ENCODE data around the gene SH3YL1.

SH3YL1 gene

GRCh38 chr2:286774-287392 is 23.1 kb upstream of the SH3YL1 start:
- no peak for FAIRE-seq
- no peak for TF ChIP-seq POLR2A (IDR thresholded peaks at IDR 0.05; ENCODE audit: low read depth, low read length)
- DNase-seq (ENCODE audit: insufficient read length, low spot score), result no peak

DNA sequence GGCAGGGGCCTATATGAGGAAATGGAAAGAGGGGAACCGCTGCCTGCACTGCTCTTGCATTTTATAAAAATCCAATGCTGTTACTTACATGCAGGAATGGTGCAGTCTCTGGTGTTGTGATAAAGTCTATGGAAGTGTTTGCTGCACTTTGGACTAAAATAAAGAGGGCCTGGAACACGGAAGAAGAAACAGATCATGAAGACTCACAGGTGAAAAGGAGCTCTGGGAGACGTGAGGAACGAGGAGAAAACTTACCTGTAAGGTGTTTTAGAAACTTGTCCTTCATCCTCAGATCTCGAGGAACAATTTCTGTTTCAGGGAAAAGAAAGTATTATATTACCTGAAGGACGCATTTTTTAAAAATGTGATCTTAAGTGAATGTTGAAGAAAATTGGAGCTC is 22.2 kb upstream of the SH3YL1 start:
- no peak for FAIRE-seq
- DNase-seq (ENCODE audit: insufficient read length, low spot score), result no peak
- TF ChIP-seq POLR2A (IDR thresholded peaks at IDR 0.05; ENCODE audit: low read depth, low read length), result no peak

GRCh38 chr2:285531-285930 is 21.7 kb upstream of the SH3YL1 start:
- FAIRE-seq, result no peak
- DNase-seq (ENCODE audit: insufficient read length, low spot score), result no peak
- no peak for TF ChIP-seq POLR2A (IDR thresholded peaks at IDR 0.05; ENCODE audit: low read depth, low read length)

DNA sequence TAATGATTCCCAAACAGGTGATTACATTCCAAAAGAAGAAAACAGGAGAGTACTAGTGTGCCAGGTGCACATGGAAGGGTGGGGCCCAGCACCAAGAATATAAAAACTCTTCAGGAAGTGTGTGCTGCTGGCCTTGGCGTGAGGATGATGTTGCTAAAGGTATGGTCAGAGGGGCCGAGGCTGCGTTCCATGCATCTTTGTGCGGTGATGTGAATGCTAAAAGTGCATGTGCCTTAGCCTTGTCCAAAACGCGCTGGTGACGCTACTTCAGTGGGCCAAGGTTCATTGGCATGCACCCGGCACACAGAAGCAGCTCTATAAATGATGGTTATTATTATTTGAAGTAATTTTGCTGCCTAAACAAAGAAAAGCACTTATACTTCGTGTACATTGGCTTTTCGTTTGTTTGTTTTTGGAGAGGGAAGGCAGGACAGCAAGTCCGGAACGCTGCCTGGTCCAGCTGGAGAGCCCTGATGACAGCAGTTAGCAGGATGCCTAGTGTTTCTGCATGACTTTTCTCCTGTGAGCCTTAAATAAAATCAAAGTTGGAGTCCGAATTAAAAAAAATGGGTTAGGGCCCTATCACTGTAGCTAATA is 21.2 kb upstream of the SH3YL1 start:
- no peak for DNase-seq (ENCODE audit: insufficient read length, low spot score)
- no peak for TF ChIP-seq POLR2A (IDR thresholded peaks at IDR 0.05; ENCODE audit: low read depth, low read length)
- no peak for FAIRE-seq

DNA sequence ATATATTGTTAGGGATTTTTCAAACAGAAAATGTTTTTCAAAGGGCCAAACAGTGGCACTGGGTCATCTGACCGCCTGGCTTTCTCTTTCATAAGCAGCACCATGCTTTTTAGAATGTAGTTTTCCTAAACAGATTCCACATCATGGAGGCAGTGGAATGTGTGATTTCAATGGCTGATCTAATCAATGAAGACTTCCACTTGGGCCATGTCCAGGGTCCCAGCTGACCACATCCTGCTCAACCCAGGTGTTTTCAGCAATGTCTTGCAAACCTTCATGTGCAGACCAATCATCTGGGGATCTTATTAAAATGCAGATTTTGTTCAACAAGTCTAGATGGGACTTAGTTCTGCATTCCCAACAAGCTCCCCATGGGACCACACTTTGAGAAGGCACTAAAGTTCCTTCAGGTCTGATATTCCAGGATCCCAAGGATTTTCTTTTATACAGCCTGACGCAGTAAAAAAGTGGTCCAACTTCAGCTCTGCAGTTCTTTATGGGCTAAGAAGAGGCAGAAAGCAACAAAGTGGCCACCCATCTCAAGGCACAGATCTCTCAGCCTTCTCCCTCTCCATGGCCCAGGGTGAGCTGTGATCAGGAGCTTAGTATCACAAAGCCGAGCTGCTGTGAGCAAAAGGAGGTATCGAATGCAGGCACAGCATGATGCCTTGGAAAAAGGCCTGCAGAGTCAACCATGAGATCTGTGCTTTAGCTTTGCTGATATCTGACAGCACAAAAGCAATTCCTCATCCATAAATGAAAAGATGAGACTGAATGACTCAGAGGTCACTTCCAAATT is 20.4 kb upstream of the SH3YL1 start:
- DNase-seq (ENCODE audit: insufficient read length, low spot score) (no peak), FAIRE-seq (no peak)
- TF ChIP-seq POLR2A (IDR thresholded peaks at IDR 0.05; ENCODE audit: low read depth, low read length), result no peak

GRCh38 chr2:282371-283263 is 18.8 kb upstream of the SH3YL1 start:
- DNase-seq (ENCODE audit: insufficient read length, low spot score) (no peak), FAIRE-seq (no peak)
- no peak for TF ChIP-seq POLR2A (IDR thresholded peaks at IDR 0.05; ENCODE audit: low read depth, low read length)

DNA sequence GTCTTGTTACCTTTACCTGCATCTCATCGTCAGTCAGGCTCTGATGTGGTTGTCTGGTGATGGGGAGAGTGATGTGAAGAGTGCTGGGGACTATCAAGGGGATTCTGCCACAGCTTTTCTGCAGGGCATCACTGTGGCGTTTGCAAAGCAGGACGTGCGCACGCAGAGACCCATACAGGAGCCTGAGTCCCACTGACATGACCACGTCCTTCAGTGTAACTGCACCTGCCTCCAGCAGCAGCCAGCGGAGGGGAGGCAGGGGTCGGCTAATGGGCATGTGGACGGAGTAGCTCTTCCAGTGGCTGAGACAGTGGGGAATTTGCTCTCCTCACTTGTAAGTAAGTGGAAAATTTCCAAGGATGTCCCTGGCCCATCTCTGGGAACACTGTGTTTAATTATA is 17.5 kb upstream of the SH3YL1 start:
- DNase-seq (ENCODE audit: insufficient read length, low spot score) (no peak), FAIRE-seq (no peak)
- no peak for TF ChIP-seq POLR2A (IDR thresholded peaks at IDR 0.05; ENCODE audit: low read depth, low read length)

DNA sequence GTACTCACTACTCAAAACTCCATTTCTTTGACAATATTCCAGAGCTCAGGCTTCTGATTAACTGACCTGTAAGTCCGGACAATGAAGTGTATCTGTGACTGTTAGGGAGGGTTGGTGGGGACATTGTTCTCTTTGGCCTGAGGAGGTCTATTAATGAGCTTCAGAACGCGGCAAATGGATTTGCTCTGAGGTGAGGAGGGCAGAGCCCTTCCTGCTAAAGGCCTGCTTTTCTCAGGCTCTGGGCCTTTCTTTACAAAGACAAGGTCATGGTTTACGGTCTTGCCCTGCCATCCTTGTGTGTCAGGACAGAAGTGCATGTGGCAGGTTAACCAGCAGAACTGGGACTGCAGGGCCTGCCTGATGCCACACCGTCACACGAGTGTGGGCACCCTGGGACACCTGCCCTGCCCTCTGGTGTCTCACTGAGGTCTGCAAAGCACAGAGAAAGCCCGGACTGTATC is 16.8 kb upstream of the SH3YL1 start:
- FAIRE-seq, result no peak
- no peak for DNase-seq (ENCODE audit: insufficient read length, low spot score)
- TF ChIP-seq POLR2A (IDR thresholded peaks at IDR 0.05; ENCODE audit: low read depth, low read length), result no peak

- DNase-seq (ENCODE audit: insufficient read length, low spot score) (no peak), FAIRE-seq (no peak)
- no peak for TF ChIP-seq POLR2A (IDR thresholded peaks at IDR 0.05; ENCODE audit: low read depth, low read length)
Observed at GRCh38 chr2:279956-280649, 16.3 kb upstream of the SH3YL1 start.

GRCh38 chr2:279366-279765 is 15.5 kb upstream of the SH3YL1 start:
- no peak for TF ChIP-seq POLR2A (IDR thresholded peaks at IDR 0.05; ENCODE audit: low read depth, low read length)
- FAIRE-seq, result no peak

GRCh38 chr2:278927-279320 is 15.1 kb upstream of the SH3YL1 start:
- FAIRE-seq (no peak), DNase-seq (ENCODE audit: insufficient read length, low spot score) (no peak)
- TF ChIP-seq POLR2A (IDR thresholded peaks at IDR 0.05; ENCODE audit: low read depth, low read length), result no peak

More at GRCh38 chr2:279366-279765, 15.5 kb upstream of the SH3YL1 start:
- DNase-seq (ENCODE audit: insufficient read length, low spot score), result no peak

DNA sequence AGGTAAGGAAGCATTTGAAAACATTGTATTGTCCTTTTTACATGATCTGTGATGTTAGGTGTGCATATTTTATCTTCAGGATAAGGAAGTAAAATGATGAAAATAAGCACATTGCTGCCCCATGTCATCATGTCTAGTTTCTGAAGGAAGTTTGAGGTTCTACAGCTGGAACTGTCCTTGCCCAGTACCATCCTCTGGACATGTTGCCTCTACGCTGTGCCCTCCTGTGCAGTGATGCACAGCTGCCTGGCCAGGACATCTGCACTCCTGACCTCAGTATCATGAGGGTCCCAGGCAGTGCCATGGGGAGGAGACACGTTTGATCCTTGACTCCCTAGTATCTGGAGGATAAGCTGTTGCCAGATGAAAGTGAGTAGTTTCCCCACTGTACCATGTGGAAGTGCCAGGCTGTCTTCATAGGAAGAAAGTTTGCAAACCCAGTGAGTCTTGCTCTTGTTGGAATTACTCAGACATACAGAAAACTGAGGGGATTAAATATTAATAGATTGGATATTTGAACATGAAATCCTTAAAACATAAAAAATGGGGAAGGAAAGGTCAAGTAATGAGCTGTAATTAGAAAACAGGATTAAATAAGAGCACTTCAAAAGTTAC is 14.6 kb upstream of the SH3YL1 start:
- no peak for DNase-seq (ENCODE audit: insufficient read length, low spot score)
- no peak for FAIRE-seq
- no peak for TF ChIP-seq POLR2A (IDR thresholded peaks at IDR 0.05; ENCODE audit: low read depth, low read length)

DNA sequence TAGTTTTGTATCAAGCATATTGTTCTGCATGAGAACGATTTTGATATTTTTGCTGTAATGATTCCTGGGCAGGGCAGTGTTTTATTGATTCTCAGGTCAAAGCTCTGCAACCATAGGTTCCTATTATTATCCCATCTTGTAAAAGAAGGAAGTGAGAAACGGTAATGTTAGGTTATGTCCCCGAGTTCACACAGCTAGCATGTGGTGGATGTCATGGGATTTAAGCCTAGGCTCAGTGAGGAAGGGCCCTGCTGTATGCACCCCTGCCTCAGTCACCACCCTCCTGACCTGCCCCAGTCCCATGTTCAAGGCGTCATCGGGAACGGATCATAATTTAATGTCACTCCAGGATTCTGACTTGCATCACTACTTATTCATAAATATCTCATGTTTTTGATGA is 11.6 kb upstream of the SH3YL1 start:
- TF ChIP-seq POLR2A (IDR thresholded peaks at IDR 0.05; ENCODE audit: low read depth, low read length), result no peak
- FAIRE-seq, result no peak

More for the DNA sequence above, 11.6 kb upstream of the SH3YL1 start:
- DNase-seq (ENCODE audit: insufficient read length, low spot score), result no peak
